H1 (cell line): ENCODE measurements around the gene BABAM2. TPM values are rescaled to one million over a fixed set of nuclear protein-coding genes. Genes with fewer than 3 reads are reported as not detected.

Experiments used
- GABPA ChIP-seq: IDR thresholded peaks from 2 replicates; pipeline ENCODE4 v1.6.1; 2011; ENCODE audit warnings: mild to moderate bottlenecking, low read length, moderate library complexity, borderline replicate concordance; ENCODE audit not compliant: insufficient read depth
- HDAC6 ChIP-seq: IDR thresholded peaks from one replicate; pipeline ENCODE4 v1.7.1; 2012; ENCODE audit warnings: low read depth, mild to moderate bottlenecking, inconsistent platforms, low read length, moderate library complexity
- NRF1 ChIP-seq: IDR thresholded peaks from 2 replicates; pipeline ENCODE4 v1.6.1; 2011; ENCODE audit warnings: mild to moderate bottlenecking, low read depth, low read length, improper control_type of control experiment
- RAD21 ChIP-seq, 2 experiments: IDR thresholded peaks in 1 of 2; conservative IDR thresholded peaks in 1 of 2; 2 replicates each; pipeline ENCODE4 v1.6.1; 2011; ENCODE audit warnings: low read depth in 2 of 2, low read length in 2 of 2, improper control_type of control experiment in 1 of 2, inconsistent platforms in 1 of 2, mild to moderate bottlenecking in 1 of 2, moderate library complexity in 1 of 2
- RBBP5 ChIP-seq: IDR thresholded peaks from 2 replicates; pipeline ENCODE4 v1.7.1; 2012; ENCODE audit warnings: low read depth, mild to moderate bottlenecking, inconsistent platforms, low read length, moderate library complexity, borderline replicate concordance
- SP1 ChIP-seq: IDR thresholded peaks from 2 replicates; pipeline ENCODE4 v1.6.1; 2011; ENCODE audit warnings: low read depth, low read length
- SP2 ChIP-seq: IDR thresholded peaks from 2 replicates; pipeline ENCODE4 v1.6.1; 2012; ENCODE audit warnings: mild to moderate bottlenecking, low read length, inconsistent platforms
- TEAD4 ChIP-seq: IDR thresholded peaks from 2 replicates; pipeline ENCODE4 v1.6.1; 2012; ENCODE audit warnings: low read depth, low read length, inconsistent platforms, mixed read lengths
- polyA plus RNA-seq, 7 experiments: library from polyadenylated mRNA; depleted of rRNA in 3 of 7; stranded (reverse) in 5 of 7; unstranded in 2 of 7; fragments of >200 nt in 5 of 7; fragments of 200-250 nt in 2 of 7; gene quantifications; 1 replicate in 5 of 7; 2 replicates in 1 of 7; 4 replicates in 1 of 7; pipeline versions ENCODE4 v1.2.1 to v1.2.3, GENCODE V29; 2011 to 2013; ENCODE audit warnings: missing spikeins in 2 of 7, mixed read lengths in 2 of 7
- total RNA-seq: library from RNA; stranded (reverse); fragmentation: NEBNext Ultra II Directional; extraction: Animal tissue kit (Norgen Biotek cat#: 25700); gene quantifications from 2 replicates; pipeline ENCODE4 v1.2.1, GENCODE V29; 2021
- TF ChIP-seq, protein P1 (sequence below): IDR thresholded peaks from 2 replicates; pipeline ENCODE4 v1.6.1; 2011; ENCODE audit warnings: low read length, improper control_type of control experiment

Gene BABAM2
- total and polyA plus RNA-seq, 2 of the 8 experiments (the other 6 are each of a cell fraction or from before 2014, with no cell fraction given) = 15.8 to 20.9 TPM

DNA sequence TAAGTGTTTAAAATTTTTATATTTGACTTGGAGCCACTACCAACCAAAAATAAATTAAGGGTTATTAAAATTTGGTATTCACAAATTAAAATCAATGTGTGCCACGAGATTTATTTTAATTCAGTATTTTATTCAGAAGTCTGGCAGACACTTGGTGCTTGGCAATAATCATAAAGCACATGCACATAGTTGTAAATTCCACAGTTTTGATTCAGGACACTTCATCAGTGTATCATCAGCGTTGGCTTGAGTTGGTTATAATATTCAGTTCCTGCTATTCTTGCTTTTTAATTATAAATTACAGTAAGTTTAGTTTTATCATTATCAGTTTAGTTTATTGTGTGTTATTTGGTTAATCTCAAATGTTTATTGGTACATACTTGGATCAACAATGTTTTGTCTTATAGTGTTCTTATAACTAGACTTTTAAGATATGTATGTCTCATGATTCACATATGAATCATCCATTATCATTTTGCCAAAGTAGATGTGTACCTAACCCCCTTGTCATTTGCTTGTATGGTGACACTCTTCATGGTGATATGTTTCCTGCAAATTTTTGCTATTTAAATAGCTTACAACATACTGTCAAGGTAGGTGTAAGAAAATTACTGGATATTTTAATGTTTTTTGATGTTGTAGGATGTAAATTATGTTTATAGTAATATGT, 237.9 kb downstream of the BABAM2 start (continued):
- no peak for TF ChIP-seq RAD21 (IDR thresholded peaks at IDR 0.05 in 1 of 2, conservative IDR thresholded peaks at IDR 0.05 in 1 of 2; ENCODE audit: low read depth in 2 of 2, low read length in 2 of 2)
- no peak for TF ChIP-seq RBBP5
- TF ChIP-seq, protein P1, sequence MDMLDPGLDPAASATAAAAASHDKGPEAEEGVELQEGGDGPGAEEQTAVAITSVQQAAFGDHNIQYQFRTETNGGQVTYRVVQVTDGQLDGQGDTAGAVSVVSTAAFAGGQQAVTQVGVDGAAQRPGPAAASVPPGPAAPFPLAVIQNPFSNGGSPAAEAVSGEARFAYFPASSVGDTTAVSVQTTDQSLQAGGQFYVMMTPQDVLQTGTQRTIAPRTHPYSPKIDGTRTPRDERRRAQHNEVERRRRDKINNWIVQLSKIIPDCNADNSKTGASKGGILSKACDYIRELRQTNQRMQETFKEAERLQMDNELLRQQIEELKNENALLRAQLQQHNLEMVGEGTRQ = no peak
- no peak for TF ChIP-seq GABPA
- TF ChIP-seq NRF1 = no peak
- TF ChIP-seq SP1 = no peak
- no peak for TF ChIP-seq TEAD4
- no peak for TF ChIP-seq HDAC6
- no peak for TF ChIP-seq SP2
